Naive thymus-derived CD8-positive, alpha-beta T cell (primary cell): ENCODE results near the gene HMGN1. TPM values are rescaled to one million over a fixed set of nuclear protein-coding genes. Genes with fewer than 3 reads are reported as not detected.

Experiments
- ATAC-seq, 2 donors: fragments of 150-1000 bp; cut with Tn5 transposase in 1 of 2; sonication (Bioruptor Pico), chemical (Tn5 transposase) in 1 of 2; 1 replicate in 1 of 2; 2 replicates in 1 of 2; pipeline ENCODE4 v1.10.0; 2021; ENCODE audit warnings: mild to moderate bottlenecking in 2 of 2, moderate library complexity in 2 of 2
- POLR2A ChIA-PET: fragments of 350-600 bp; sonication (Branson Sonifier 250); formaldehyde crosslinking; loops from one replicate; lab custom pipeline; 2021; ENCODE audit warnings: antibody characterized with exemption; lab: Charles Lee
- DNase-seq, 10 donors: peaks; one replicate each; pipeline versions ENCODE4 v3.0.0 to v3.0.0-alpha.2; 2020 to 2022
- H3K27ac Mint-ChIP-seq, 10 donors: one replicate each; pipeline ENCODE4 v1.8.0; 2020 to 2022; ENCODE audit warnings: mild to moderate bottlenecking in 10 of 10, mixed read lengths in 10 of 10, moderate library complexity in 4 of 10, inconsistent platforms in 1 of 10
- H3K27me3 Mint-ChIP-seq, 5 donors: one replicate each; pipeline ENCODE4 v1.8.0; 2021 to 2022; ENCODE audit warnings: mixed read lengths in 5 of 5
- H3K36me3 Mint-ChIP-seq, 3 donors: one replicate each; pipeline ENCODE4 v1.8.0; 2020 to 2022; ENCODE audit warnings: mixed read lengths in 3 of 3, mild to moderate bottlenecking in 2 of 3, inconsistent platforms in 1 of 3
- H3K4me1 Mint-ChIP-seq, 4 donors: one replicate each; pipeline ENCODE4 v1.8.0; 2021 to 2022; ENCODE audit warnings: mixed read lengths in 4 of 4
- H3K4me3 Mint-ChIP-seq, 10 donors: one replicate each; pipeline ENCODE4 v1.8.0; 2020 to 2022; ENCODE audit warnings: mild to moderate bottlenecking in 10 of 10, mixed read lengths in 10 of 10, moderate library complexity in 6 of 10, inconsistent platforms in 1 of 10
- H3K9me3 Mint-ChIP-seq, 9 donors: one replicate each; pipeline ENCODE4 v1.8.0; 2020 to 2022; ENCODE audit warnings: mixed read lengths in 9 of 9, mild to moderate bottlenecking in 3 of 9, inconsistent platforms in 1 of 9, moderate library complexity in 1 of 9
- polyA plus RNA-seq, 3 donors: library from polyadenylated mRNA; unstranded; fragments of 300-500 nt; fragmentation: Illumina TruSeq; gene quantifications; one replicate each; pipeline ENCODE4 v1.2.3, GENCODE V29; 2021
- total RNA-seq, 8 experiments: library from RNA in 2 of 8; stranded (reverse) in 2 of 8; gene quantifications; one replicate each; pipeline ENCODE4 v1.2.3 and lab custom pipeline; 2021 to 2026

The HMGN1 gene
- total and polyA plus RNA-seq, 5 experiments from 2014 or later = 248 to 285 (median 252) TPM

DNA sequence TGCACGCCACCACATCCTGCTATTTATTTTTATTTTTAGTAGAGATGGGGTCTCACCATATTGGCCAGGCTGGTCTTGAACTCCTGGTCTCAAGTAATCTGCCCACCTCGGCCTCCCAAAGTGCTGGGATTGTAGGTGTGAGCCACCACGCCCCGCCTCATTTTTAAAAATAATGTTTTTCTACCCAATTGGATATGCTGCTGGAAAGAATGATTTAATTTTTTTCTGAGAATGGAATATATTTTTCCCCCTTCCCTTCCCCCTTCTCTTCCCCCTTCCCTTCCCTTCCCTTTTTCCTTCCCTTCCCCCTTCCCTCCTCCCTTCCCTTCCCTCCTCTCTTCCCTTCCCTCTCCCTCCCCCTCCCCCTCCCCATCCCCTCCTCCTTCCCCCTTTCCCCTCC, 17.7 kb upstream of the HMGN1 start:
- POLR2A ChIA-PET = no interaction called here
- no peak for ATAC-seq

DNA sequence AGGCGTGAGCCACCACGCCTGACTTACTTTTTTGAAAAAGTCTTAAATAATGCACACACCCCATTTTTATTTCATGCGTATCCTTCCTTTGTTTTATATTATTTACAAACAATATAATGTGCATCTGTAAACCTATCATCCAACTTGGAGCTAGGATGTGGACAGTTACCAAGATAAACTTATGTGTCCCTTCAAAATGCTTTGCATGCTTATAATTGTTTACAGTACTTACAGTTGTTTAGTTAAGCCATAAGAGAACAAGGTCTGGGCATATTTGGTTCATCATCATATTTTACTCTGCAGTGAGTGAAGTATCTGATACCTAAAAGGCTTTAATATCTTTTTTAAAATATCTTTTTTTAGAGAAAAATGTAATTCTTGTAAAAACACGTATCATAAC, 16.1 kb upstream of the HMGN1 start:
- ATAC-seq (no peak), DNase-seq (no peak)
- POLR2A ChIA-PET = no interaction called here
- Mint-ChIP-seq H3K27ac (no peak overlapping the region), H3K36me3 (no peaks in the 10 kb centered on the region), H3K4me3 (no peak overlapping the region), H3K4me1 (peaks cover 0 to 2% (median 0%) of the 10 kb centered on the region in 4 donors), H3K27me3 (peaks cover 1 to 11% (median 7%) of the 10 kb centered on the region in 5 donors), H3K9me3 (no peaks in the 10 kb centered on the region)

More for the DNA sequence above, 17.7 kb upstream of the HMGN1 start:
- DNase-seq = no peak
- Mint-ChIP-seq H3K27me3 (peaks cover 1 to 11% (median 8%) of the 10 kb centered on the region in 5 donors), H3K36me3 (no peaks in the 10 kb centered on the region), H3K4me1 (peaks cover 0 to 4% (median 0%) of the 10 kb centered on the region in 4 donors), H3K27ac (no peak overlapping the region), H3K9me3 (no peaks in the 10 kb centered on the region), H3K4me3 (no peak overlapping the region)

DNA sequence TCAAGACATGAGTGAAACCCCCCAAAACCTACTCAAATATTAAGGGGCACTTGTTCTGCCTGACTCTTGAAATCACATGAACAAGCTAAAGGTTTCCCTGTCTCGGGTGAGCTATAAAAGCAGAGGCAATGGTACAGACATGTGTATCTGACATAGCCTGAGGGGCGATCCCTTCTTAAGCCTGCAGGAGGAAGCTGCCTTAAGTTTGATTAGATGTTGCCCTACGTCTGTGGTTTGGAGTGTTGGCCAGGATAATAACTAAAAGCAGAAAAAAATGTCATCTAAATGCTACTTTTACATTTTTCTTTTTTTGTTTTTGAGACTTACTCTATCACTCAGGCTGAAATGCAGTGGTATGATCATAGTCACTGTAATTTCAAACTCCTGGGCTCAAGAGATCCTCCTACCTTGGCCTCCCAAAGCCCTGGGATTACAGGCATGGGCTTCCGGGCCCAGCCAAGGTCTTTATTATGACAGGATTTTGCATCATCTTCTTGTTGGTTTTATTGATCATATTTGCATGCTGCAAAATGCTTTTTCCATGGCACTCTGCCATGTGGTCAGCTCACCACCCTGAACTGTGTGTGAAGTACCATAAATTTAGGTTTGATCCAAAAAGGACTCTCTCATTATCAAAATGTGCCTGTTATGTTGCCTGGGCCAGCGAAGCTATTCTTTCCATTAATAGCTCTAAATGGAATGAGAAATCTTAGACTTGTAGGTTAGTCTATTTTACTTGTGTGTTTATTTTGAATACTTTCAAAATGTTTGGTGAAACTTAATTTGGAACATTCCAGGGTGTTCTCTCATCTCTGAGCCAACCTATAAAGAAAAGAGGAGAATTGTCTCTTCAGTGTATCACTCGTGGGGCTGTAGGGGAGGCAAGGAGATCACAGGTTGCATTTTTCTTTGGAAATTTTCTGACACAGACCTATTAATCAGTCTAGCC, 15.0 kb upstream of the HMGN1 start:
- H3K27me3 Mint-ChIP-seq = peaks cover 1 to 11% (median 5%) of the 10 kb centered on the region in 5 donors
- H3K4me1 Mint-ChIP-seq = peaks cover 0 to 2% (median 0%) of the 10 kb centered on the region in 4 donors
- ATAC-seq = no peak
- no peak overlapping the region for H3K27ac Mint-ChIP-seq
- no peak for DNase-seq
- POLR2A ChIA-PET = no interaction called here
- no peaks in the 10 kb centered on the region for H3K36me3 Mint-ChIP-seq
- H3K9me3 Mint-ChIP-seq = no peaks in the 10 kb centered on the region
- H3K4me3 Mint-ChIP-seq = no peak overlapping the region

DNA sequence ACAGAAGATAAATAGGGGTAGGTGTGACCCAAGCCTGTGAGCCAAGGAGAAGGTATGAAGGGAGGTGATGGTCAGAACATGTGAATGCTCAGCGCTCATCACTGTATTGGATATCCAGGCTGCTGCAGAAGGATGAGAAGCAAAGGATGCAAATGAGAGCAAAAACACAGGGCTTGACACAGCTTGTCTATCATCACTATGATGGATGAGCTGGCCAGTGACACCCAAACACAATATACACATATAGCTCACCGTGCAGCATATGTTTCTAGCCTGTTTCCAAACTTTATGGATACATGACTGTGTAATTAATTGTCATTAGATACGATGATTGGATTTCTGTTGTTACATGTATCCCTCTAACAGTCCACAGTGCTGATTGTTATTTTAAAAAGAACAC, 13.8 kb upstream of the HMGN1 start:
- Mint-ChIP-seq H3K27me3 (peaks cover 1 to 11% (median 5%) of the 10 kb centered on the region in 5 donors), H3K4me3 (no peak overlapping the region), H3K27ac (peak overlapping the region in 1 of 10 donors; percentile 26), H3K4me1 (peaks cover 0 to 2% (median 0%) of the 10 kb centered on the region in 4 donors), H3K36me3 (no peaks in the 10 kb centered on the region), H3K9me3 (no peaks in the 10 kb centered on the region)
- ATAC-seq (no peak), DNase-seq (no peak)
- POLR2A ChIA-PET = interaction anchor here (0.7 kb wide), 1 partner anchor 50 kb away, joined by 7 read pairs; no protein-coding TSS in a partner anchor

DNA sequence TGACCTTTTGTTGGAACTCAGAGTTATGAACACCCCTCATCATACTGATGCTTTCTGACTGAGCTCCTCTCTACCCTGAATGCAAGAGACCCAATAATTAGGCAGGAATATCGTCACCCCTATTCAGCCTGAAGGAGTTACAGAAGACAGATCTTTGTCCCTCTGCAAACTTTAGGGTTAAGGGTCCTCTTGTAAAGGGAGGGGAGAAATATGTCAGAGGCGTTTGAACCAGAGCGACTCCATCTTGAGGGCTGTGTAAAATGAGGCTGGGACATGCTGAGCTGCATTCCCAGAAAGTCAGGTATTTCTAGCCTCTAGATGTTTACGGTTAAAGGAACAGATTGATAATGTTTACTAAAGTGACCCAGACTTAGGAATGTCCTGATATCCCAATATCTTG, 10.5 kb upstream of the HMGN1 start:
- no peak for DNase-seq
- Mint-ChIP-seq H3K4me3 (no peak overlapping the region), H3K4me1 (peaks cover 0 to 2% (median 0%) of the 10 kb centered on the region in 4 donors), H3K27me3 (peaks cover 3 to 21% (median 8%) of the 10 kb centered on the region in 5 donors), H3K27ac (no peak overlapping the region), H3K36me3 (no peaks in the 10 kb centered on the region), H3K9me3 (no peaks in the 10 kb centered on the region)
- no peak for ATAC-seq
- POLR2A ChIA-PET = interaction anchor here (1.1 to 2.1 kb wide), 2 partner anchors 10 to 23 kb away, joined by 3 to 6 read pairs; no protein-coding TSS in a partner anchor

DNA sequence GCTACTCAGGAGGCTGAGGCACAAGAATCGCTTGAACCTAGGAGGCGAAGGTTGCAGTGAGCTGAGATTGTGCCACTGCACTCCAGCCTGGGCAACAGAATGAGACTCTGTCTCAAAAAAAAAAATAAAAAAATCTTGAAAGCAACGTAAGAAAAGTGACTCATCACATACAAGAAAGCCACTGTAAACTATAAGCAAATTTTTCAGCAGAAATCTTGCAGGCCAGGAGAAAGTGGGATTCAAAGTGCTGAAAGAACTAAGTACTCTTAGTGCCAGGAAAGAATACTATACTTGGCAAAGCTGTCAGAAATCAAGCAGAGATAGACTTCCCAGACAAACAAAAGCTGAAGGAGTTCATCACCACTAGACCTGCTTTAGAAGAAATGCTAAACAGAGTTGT, 4.4 kb upstream of the HMGN1 start:
- Mint-ChIP-seq H3K27me3 (peaks cover 0 to 10% (median 7%) of the 10 kb centered on the region in 5 donors), H3K4me3 (no peak overlapping the region), H3K27ac (no peak overlapping the region), H3K9me3 (peaks cover 0 to 4% (median 0%) of the 10 kb centered on the region in 9 donors), H3K36me3 (no peaks in the 10 kb centered on the region), H3K4me1 (peaks cover 6 to 14% (median 7%) of the 10 kb centered on the region in 4 donors)
- DNase-seq = no peak
- POLR2A ChIA-PET = no interaction called here
- no peak for ATAC-seq

DNA sequence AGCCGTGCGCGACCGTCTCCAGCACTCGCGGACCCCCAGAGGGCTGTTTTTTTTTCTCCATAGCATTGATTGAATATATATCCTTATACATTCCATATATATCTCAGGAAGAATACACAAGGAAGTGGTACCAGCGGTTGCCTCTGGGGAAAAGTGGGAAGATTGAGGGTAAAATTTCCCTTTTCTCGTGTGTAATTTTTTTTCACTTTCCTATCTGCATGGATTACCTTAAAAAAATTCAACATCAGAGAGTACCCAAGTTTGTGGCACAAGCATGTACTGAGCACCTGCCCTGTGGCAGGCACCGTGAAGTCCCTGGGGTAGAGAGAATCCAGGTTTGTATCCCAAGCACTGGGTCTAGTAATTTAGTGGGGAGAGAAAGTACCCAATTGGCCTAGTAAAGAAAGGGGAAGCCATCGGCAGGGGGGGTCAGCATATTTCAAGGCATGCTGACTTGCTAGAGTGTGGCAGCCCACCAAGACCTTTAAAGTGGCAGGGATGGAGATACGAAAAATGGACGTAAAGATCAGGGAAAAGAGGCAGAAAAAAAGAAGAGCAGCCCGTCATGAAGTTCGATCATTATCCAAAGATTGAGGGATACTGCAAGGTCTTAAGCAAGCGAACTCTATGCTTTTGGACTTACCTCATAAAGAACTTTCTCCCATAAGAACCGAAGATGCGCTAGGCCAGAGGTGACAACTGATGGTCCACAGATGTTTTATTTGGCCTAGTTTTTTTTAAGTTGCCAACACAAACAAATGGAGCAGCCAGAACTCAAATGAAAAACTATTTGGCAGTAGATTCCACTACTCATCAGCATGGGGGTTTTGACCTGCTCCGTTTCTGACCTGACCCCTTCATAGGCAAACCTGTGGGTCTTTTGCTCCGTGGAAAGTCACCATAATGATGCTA, 1.5 kb upstream of the HMGN1 start:
- Mint-ChIP-seq H3K4me1 (peaks cover 21 to 39% (median 30%) of the 10 kb centered on the region in 4 donors), H3K27me3 (peaks cover 0 to 8% (median 5%) of the 10 kb centered on the region in 5 donors), H3K36me3 (peaks cover under 1 to 21% (median 2%) of the 10 kb centered on the region in 3 donors), H3K4me3 (peak overlapping the region; percentile 91 to 100 (median 96)), H3K27ac (peak overlapping the region; percentile 96 to 100 (median 99)), H3K9me3 (peaks cover 0 to 4% (median 0%) of the 10 kb centered on the region in 9 donors)
- DNase-seq (no peak), ATAC-seq (no peak)
- POLR2A ChIA-PET = interaction anchor here (0.6 to 7.0 kb wide), 8 partner anchors 8 to 166 kb away, joined by 3 to 178 read pairs (median 6); partner anchors contain the start of genes BRWD1 and PSMG1

DNA sequence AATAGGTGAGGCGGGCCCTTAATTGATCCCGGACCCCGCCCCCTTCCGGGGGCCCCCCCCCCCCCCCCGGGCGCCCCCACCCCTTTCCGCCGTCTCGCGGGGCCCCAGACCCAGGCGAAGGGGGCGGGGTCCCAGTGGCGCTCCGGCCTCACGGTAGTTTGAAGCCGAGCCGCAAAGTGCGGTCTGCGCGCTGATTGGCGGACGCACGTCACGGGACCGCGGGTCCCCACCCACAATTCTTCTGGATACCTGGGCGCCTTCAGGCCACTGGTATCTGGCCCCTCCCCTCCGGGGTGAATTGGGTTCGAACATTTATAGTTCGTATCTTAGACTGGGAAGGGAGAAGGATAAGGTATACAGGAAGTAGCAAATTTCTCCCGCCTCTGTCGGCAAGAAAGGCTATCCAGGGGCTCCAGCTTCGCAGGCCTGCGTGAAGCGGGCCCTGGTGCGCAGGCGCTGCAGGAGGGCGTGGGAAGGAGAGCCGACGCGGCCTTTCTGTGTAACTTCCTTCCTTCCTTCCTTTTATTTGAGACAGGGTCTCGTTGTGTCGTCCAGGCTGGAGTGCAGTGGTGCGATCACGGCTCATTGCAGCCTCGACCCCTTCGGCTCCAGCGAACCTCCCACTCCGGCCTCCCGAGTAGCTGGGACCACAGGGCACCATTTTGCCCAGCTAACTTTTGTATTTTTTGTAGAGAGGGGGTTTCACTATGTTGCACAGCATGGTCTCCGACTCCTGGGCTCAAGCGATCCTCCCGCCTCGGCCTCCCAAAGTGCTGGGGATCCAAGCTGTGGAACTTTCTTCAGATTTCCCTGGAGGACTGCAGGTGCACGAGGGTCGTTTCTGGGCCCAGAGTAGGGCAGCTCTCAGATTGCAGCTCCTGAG, 564 bp upstream of the HMGN1 start:
- POLR2A ChIA-PET = interaction anchor here (0.6 to 7.0 kb wide), 13 partner anchors 9 to 166 kb away, joined by 3 to 178 read pairs (median 5); partner anchors contain the start of genes BRWD1 and PSMG1
- Mint-ChIP-seq H3K27ac (peak overlapping the region; percentile 96 to 100 (median 99)), H3K9me3 (peaks cover 0 to 4% (median 0%) of the 10 kb centered on the region in 9 donors), H3K4me3 (peak overlapping the region; percentile 91 to 100 (median 96)), H3K27me3 (peaks cover 0 to 5% (median 0%) of the 10 kb centered on the region in 5 donors), H3K4me1 (peaks cover 25 to 46% (median 37%) of the 10 kb centered on the region in 4 donors), H3K36me3 (peaks cover 2 to 30% (median 5%) of the 10 kb centered on the region in 3 donors)
- ATAC-seq (peak; percentile 85), DNase-seq (peak; percentile 93 to 98 (median 97))

DNA sequence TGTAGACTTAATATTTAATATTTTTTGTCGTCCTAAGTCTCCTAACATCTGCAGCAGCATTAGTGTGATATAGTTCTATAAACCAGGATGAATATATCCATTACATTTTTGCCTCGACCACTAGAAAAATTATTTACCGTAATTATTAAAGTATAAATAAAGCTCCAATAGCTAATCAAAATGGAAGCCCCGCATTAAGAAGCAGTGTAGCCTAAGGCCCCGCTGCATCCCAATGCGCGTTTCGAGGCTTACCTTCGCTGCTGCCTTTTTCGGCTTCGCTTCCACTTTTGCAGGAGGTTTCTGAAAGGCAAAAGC, 891 bp downstream of the HMGN1 start:
- peak overlapping the region; percentile 86 to 97 (median 93) for H3K27ac Mint-ChIP-seq
- H3K9me3 Mint-ChIP-seq = peaks cover 0 to 4% (median 0%) of the 10 kb centered on the region in 9 donors
- no peak for DNase-seq
- POLR2A ChIA-PET = interaction anchor here (0.6 to 7.0 kb wide), 11 partner anchors 10 to 581 kb away, joined by 3 to 178 read pairs (median 5); partner anchors contain the start of genes BRWD1 and PSMG1
- no peak for ATAC-seq
- peaks cover 0 to 3% (median 0%) of the 10 kb centered on the region in 5 donors for H3K27me3 Mint-ChIP-seq
- peaks cover 5 to 43% (median 6%) of the 10 kb centered on the region in 3 donors for H3K36me3 Mint-ChIP-seq
- peaks cover 25 to 47% (median 43%) of the 10 kb centered on the region in 4 donors for H3K4me1 Mint-ChIP-seq
- H3K4me3 Mint-ChIP-seq = peak overlapping the region; percentile 70 to 94 (median 89)

DNA sequence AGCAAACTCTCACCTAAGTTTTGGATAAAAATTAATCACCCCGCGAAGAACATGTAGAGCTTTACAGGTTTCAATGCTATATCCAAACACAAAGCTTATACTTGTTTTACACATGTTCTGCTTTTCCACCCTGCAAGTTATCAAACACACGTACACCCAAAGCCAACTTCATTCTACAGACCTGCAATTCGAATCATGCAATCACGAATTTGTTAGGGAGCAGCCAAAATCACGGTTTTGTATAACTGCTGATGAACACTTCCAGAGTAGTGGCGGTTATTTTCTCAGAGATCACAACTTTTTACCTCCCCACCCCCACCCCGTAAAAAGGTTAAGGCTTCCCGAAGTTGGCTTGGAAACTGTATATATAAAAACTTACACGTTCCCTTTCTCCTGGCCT, 1.4 kb downstream of the HMGN1 start:
- H3K27me3 Mint-ChIP-seq = peaks cover 0 to 2% (median 0%) of the 10 kb centered on the region in 5 donors
- POLR2A ChIA-PET = interaction anchor here (1.1 to 7.0 kb wide), 7 partner anchors 10 to 580 kb away, joined by 3 to 178 read pairs (median 6); partner anchors contain the start of genes BRWD1 and PSMG1
- H3K4me3 Mint-ChIP-seq = peak overlapping the region; percentile 70 to 94 (median 89)
- ATAC-seq (no peak), DNase-seq (no peak)
- H3K4me1 Mint-ChIP-seq = peaks cover 25 to 47% (median 44%) of the 10 kb centered on the region in 4 donors
- H3K27ac Mint-ChIP-seq = peak overlapping the region; percentile 86 to 97 (median 93)
- peaks cover 5 to 47% (median 7%) of the 10 kb centered on the region in 3 donors for H3K36me3 Mint-ChIP-seq
- peaks cover 0 to under 1% (median 0%) of the 10 kb centered on the region in 9 donors for H3K9me3 Mint-ChIP-seq
